GM12878 (cell line): ENCODE measurements around the gene HOXB6. TPM values are rescaled to one million over a fixed set of nuclear protein-coding genes. Genes with fewer than 3 reads are reported as not detected.

ENCODE experiments used
- ATAC-seq: fragments of 200-7000 bp; cut with Tn5 transposase; 3 replicates; pipeline ENCODE4 v1.9.1; 2020; ENCODE audit warnings: mild to moderate bottlenecking, moderate library complexity
- BruUV-seq: library from RNA; stranded (reverse); fragments of 400-500 nt; replicated peaks from 2 replicates; lab custom pipeline; 2021; lab: Mats Ljungman, UMichigan
- CTCF ChIA-PET: fragments of 300-600 bp; sonication (Branson Sonifier 250); formaldehyde crosslinking; extraction: SDS; loops from one replicate; lab custom pipeline; 2021; ENCODE audit warnings: inconsistent platforms; lab: Yijun Ruan, JAX
- POLR2A ChIA-PET: fragments of 350-600 bp; formaldehyde crosslinking; extraction: SDS; loops from one replicate; lab custom pipeline; 2021; ENCODE audit warnings: inconsistent platforms; lab: Charles Lee
- RAD21 ChIA-PET: fragments of 300-600 bp; sonication (Branson Sonifier 250); formaldehyde crosslinking; loops from one replicate; lab custom pipeline; 2023; ENCODE audit warnings: antibody characterized with exemption; ENCODE audit not compliant: unreplicated experiment; lab: Charles Lee
- SMC1A ChIA-PET: fragments of 300-600 bp; sonication (Branson Sonifier 250); formaldehyde crosslinking; loops from one replicate; lab custom pipeline; 2023; ENCODE audit not compliant: unreplicated experiment, uncharacterized antibody; lab: Charles Lee
- DNase-seq: peaks from one replicate; pipeline ENCODE4 v3.0.0-alpha.2; 2011; ENCODE audit warnings: low read depth, low spot score
- FAIRE-seq: peaks from 3 replicates; lab custom pipeline; 2011; peaks lifted over from hg19 to GRCh38; lab: Jason Lieb, UNC
- H2AFZ ChIP-seq: 2 replicates; pipeline ENCODE4 v1.6.0; 2011; ENCODE audit warnings: low read depth, low read length, control low read depth; ENCODE audit not compliant: control insufficient read depth
- H3K27ac ChIP-seq: 2 replicates; pipeline ENCODE4 v1.5.1; 2011; ENCODE audit warnings: control low read depth; ENCODE audit not compliant: control insufficient read depth, insufficient read depth
- H3K27me3 ChIP-seq, 2 experiments: replicated peaks in 1 of 2; 2 replicates each; pipeline versions ENCODE4 v1.6.0 to v1.6.1; 2011; ENCODE audit warnings: low read length in 1 of 2; ENCODE audit not compliant: control insufficient read depth in 2 of 2, insufficient read depth in 2 of 2
- H3K36me3 ChIP-seq, 2 experiments: 2 replicates each; pipeline ENCODE4 v1.5.1; 2011; ENCODE audit warnings: low read length in 1 of 2; ENCODE audit not compliant: control insufficient read depth in 2 of 2, insufficient read depth in 2 of 2
- H3K4me1 ChIP-seq: 2 replicates; pipeline ENCODE4 v1.6.1; 2011; ENCODE audit warnings: mild to moderate bottlenecking, low read length, moderate library complexity, mixed read lengths; ENCODE audit not compliant: control insufficient read depth, insufficient read depth
- H3K4me2 ChIP-seq: 2 replicates; pipeline ENCODE4 v1.6.0; 2011; ENCODE audit warnings: control low read depth; ENCODE audit not compliant: control insufficient read depth, insufficient read depth
- H3K4me3 ChIP-seq: fragments of 200-600 bp; sonication (generic); 2 replicates; pipeline ENCODE4 v1.5.1; 2016
- H3K79me2 ChIP-seq: 2 replicates; pipeline ENCODE4 v1.6.0; 2011; ENCODE audit warnings: low read length; ENCODE audit not compliant: control insufficient read depth, insufficient read depth
- H3K9ac ChIP-seq: 2 replicates; pipeline ENCODE4 v1.8.0; 2011; ENCODE audit warnings: low read length, control low read depth, mixed read lengths; ENCODE audit not compliant: control insufficient read depth, insufficient read depth
- H3K9me3 ChIP-seq: replicated peaks from 3 replicates; pipeline ENCODE4 v1.5.1; 2011; ENCODE audit warnings: mild to moderate bottlenecking, low read length; ENCODE audit not compliant: control insufficient read depth, insufficient read depth
- H4K20me1 ChIP-seq: 2 replicates; pipeline ENCODE4 v1.6.0; 2011; ENCODE audit not compliant: control insufficient read depth, insufficient read depth
- CEBPZ ChIP-seq: fragments of 150-350 bp; IDR thresholded peaks from 2 replicates; pipeline ENCODE4 v1.6.1; 2016; ENCODE audit warnings: low read depth, low read length
- KLF5 ChIP-seq: fragments of 450-650 bp; IDR thresholded peaks from 2 replicates; pipeline ENCODE4 v1.6.1; 2014; ENCODE audit warnings: mild to moderate bottlenecking; ENCODE audit not compliant: partially characterized antibody
- MYC ChIP-seq: IDR thresholded peaks from 2 replicates; pipeline ENCODE4 v1.6.1; 2011; ENCODE audit warnings: mild to moderate bottlenecking, low read length, moderate library complexity, inconsistent platforms; ENCODE audit not compliant: insufficient read depth, insufficient replicate concordance, insufficient read length, severe bottlenecking
- NFIC ChIP-seq: IDR thresholded peaks from 2 replicates; pipeline ENCODE4 v1.6.1; 2012; ENCODE audit warnings: low read depth, mild to moderate bottlenecking, inconsistent platforms, low read length, moderate library complexity
- SREBF1 ChIP-seq: IDR thresholded peaks from 2 replicates; pipeline ENCODE4 v1.6.1; 2012; ENCODE audit warnings: mild to moderate bottlenecking, low read length
- SRF ChIP-seq, 2 experiments: IDR thresholded peaks; 2 replicates each; pipeline ENCODE4 v1.6.1; 2011; ENCODE audit warnings: low read depth in 2 of 2, low read length in 2 of 2, mild to moderate bottlenecking in 1 of 2, moderate library complexity in 1 of 2
- STAT1 ChIP-seq: fragments of 450-650 bp; conservative IDR thresholded peaks from 2 replicates; pipeline ENCODE4 v1.6.1; 2014; ENCODE audit warnings: antibody characterized with exemption, mild to moderate bottlenecking
- TCF12 ChIP-seq: IDR thresholded peaks from 2 replicates; pipeline ENCODE4 v1.6.1; 2011; ENCODE audit warnings: low read depth, mild to moderate bottlenecking, low read length
- WRNIP1 ChIP-seq: IDR thresholded peaks from 2 replicates; pipeline ENCODE4 v1.6.1; 2011; ENCODE audit warnings: low read depth, low read length, improper control_type of control experiment, borderline replicate concordance
- YBX1 ChIP-seq: fragments of 450-650 bp; IDR thresholded peaks from 2 replicates; pipeline ENCODE4 v1.6.1; 2016; ENCODE audit warnings: antibody characterized with exemption
- WGBS: methylation state at CpG from one replicate; pipeline ENCODE4 v1.1.6; 2016; ENCODE audit warnings: low lambda C conversion rate; ENCODE audit not compliant: insufficient replicate concordance, insufficient coverage; ENCODE audit errors: missing lambda C conversion rate; 5-methylcytosine and 5-hydroxymethylcytosine counted together
- in situ Hi-C: fragments of 300-500 bp; cut with MboI; formaldehyde crosslinking; loops from 9 replicates; pipeline ENCODE4 v1.14.3; 2018; ENCODE audit warnings: mixed read lengths
- intact Hi-C: fragments of 100-400 bp; cut with micrococcal nuclease; formaldehyde crosslinking; loops from one replicate; pipeline ENCODE4 v1.14.2; 2022; ENCODE audit not compliant: unreplicated experiment
- polyA plus RNA-seq, 11 experiments: library from polyadenylated mRNA; depleted of rRNA in 4 of 11; unstranded in 6 of 11; stranded (reverse) in 5 of 11; fragments of >200 nt; fragmentation: Nextera tagmentation in 4 of 11; fragmentation: Illumina TruSeq in 1 of 11; extraction: Ambion mirVana in 4 of 11; extraction: Trizol in 1 of 11; gene quantifications; 1 replicate in 1 of 11; 2 replicates in 10 of 11; pipeline versions ENCODE4 v1.2.1 to v1.2.3, GENCODE V29; 2011 to 2016; ENCODE audit warnings: inconsistent platforms in 2 of 11, missing spikeins in 2 of 11, low read depth in 1 of 11
- total RNA-seq, 4 experiments: library from RNA; depleted of rRNA in 3 of 4; stranded (reverse); fragments of >200 nt in 3 of 4; fragmentation: Illumina TruSeq in 1 of 4; extraction: Trizol in 1 of 4; gene quantifications; 2 replicates each; pipeline versions ENCODE4 v1.2.1 to v1.2.3, GENCODE V29; 2013 to 2021

HOXB6 gene
- total and polyA plus RNA-seq, 10 of the 15 experiments (the other 5 are each of a cell fraction or from before 2014, with no cell fraction given) = 0.04 to 0.51 (median 0.09) TPM; not detected in 2

GRCh38 chr17:48605409-48605919, 678 bp upstream of the HOXB6 start:
- in situ Hi-C loops (no loop called here), intact Hi-C loops (no loop called here)
- H3K9ac ChIP-seq = no peak overlapping the region
- ChIA-PET RAD21 (no interaction called here), POLR2A (no interaction called here), SMC1A (interaction anchor here (0.6 to 1.3 kb wide), 2 partner anchors 12 to 1688 kb away, joined by 3 to 4 read pairs; no protein-coding TSS in a partner anchor), CTCF (interaction anchor here (2.3 kb wide), 1 partner anchor 346 kb away, joined by 6 read pairs; no protein-coding TSS in a partner anchor)
- H3K4me2 ChIP-seq = no peak overlapping the region
- H3K4me1 ChIP-seq = peaks cover 5% of the 10 kb centered on the region
- no peak overlapping the region for H3K4me3 ChIP-seq
- H4K20me1 ChIP-seq = no peaks in the 10 kb centered on the region
- H3K27ac ChIP-seq = no peak overlapping the region
- no peaks in the 10 kb centered on the region for H3K79me2 ChIP-seq
- no TSS peak for BruUV-seq
- no peaks in the 10 kb centered on the region for H3K9me3 ChIP-seq
- TF ChIP-seq SRF (IDR thresholded peaks at IDR 0.05; ENCODE audit: low read depth in 2 of 2, low read length in 2 of 2) (no peak), MYC (no peak), WRNIP1 (no peak), NFIC (no peak), STAT1 (no peak), YBX1 (no peak), CEBPZ (no peak), TCF12 (no peak), SREBF1 (no peak), KLF5 (no peak)
- ATAC-seq (no peak), FAIRE-seq (no peak), DNase-seq (no peak)
- no peaks in the 10 kb centered on the region for H3K36me3 ChIP-seq
- no peak overlapping the region for H2AFZ ChIP-seq
- WGBS = 87% methylated on average over 10 of the region's 10 CpGs
- H3K27me3 ChIP-seq = peaks cover 9% of the 10 kb centered on the region in 2 experiments
